ENCODE measurements around the gene SLC22A12. TPM values are rescaled to one million over a fixed set of nuclear protein-coding genes. Genes with fewer than 3 reads are reported as not detected.

SLC22A12 gene
- total RNA-seq, 4 donors from 2014 or later: not detected

- WGBS, 2 donors: no CpG with 5 or more reads among the region's 5 CpGs
- Histone ChIP-seq H3K9me3 (no peaks in the 10 kb centered on the region), H3K4me3 (no peak overlapping the region), H3K27ac (peak overlapping the region in 1 of 4 donors; percentile 55), H3K4me1 (peaks cover 0 to 18% (median 4%) of the 10 kb centered on the region in 3 donors), H3K27me3 (no peaks in the 10 kb centered on the region), H3K36me3 (no peaks in the 10 kb centered on the region)
- DNase-seq: no peak
- TF ChIP-seq POLR2A (IDR thresholded peaks at IDR 0.05): no peak
- TF ChIP-seq, protein P1, sequence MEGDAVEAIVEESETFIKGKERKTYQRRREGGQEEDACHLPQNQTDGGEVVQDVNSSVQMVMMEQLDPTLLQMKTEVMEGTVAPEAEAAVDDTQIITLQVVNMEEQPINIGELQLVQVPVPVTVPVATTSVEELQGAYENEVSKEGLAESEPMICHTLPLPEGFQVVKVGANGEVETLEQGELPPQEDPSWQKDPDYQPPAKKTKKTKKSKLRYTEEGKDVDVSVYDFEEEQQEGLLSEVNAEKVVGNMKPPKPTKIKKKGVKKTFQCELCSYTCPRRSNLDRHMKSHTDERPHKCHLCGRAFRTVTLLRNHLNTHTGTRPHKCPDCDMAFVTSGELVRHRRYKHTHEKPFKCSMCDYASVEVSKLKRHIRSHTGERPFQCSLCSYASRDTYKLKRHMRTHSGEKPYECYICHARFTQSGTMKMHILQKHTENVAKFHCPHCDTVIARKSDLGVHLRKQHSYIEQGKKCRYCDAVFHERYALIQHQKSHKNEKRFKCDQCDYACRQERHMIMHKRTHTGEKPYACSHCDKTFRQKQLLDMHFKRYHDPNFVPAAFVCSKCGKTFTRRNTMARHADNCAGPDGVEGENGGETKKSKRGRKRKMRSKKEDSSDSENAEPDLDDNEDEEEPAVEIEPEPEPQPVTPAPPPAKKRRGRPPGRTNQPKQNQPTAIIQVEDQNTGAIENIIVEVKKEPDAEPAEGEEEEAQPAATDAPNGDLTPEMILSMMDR (IDR thresholded peaks at IDR 0.05): no peak
- intact Hi-C loops (cut with DNase I): no loop called here
Measured at GRCh38 chr11:64619811-64620380, 28.9 kb downstream of the SLC22A12 start.

DNA sequence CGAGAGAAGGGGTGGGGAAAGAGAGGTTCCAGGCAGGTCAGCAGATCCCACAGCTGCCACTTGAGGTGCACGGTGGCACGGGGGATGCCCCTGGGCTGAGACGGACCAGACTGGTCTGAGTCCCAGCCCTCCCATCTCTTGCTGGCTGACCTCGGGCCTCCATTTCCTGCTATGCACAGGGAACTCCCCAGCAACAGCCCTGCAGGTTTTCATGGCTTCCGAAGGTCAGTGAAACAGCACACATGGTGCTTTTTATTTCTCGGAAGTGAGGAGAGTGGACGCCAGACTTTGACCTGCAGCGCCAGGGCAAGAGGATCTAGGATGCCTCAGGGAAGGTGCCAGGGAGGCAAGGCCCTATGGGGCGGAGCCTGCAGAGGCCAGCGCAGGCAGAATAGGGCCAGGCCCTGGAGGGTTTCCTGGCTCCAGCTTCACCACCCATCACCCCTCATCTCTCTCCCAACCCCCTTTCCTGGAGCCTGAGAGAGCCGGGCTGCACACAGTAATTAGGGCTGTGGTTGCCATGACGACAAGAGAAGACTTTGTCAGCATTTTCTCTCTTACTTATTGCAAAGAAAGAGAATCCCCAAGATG is 29.5 kb downstream of the SLC22A12 start:
- no peak for TF ChIP-seq POLR2A (IDR thresholded peaks at IDR 0.05)
- TF ChIP-seq, protein P1 (IDR thresholded peaks at IDR 0.05): no peak
- no peak for DNase-seq
- 30 to 70% methylated on average over 2 to 3 of the region's 13 CpGs for WGBS, 2 donors
- H3K4me3 ChIP-seq: no peak overlapping the region
- H3K27ac ChIP-seq: peak overlapping the region in 1 of 4 donors; percentile 55
- intact Hi-C loops (cut with DNase I): no loop called here
- no peaks in the 10 kb centered on the region for H3K27me3 ChIP-seq
- peaks cover 0 to 18% (median 4%) of the 10 kb centered on the region in 3 donors for H3K4me1 ChIP-seq
- no peaks in the 10 kb centered on the region for H3K36me3 ChIP-seq
- no peaks in the 10 kb centered on the region for H3K9me3 ChIP-seq

DNA sequence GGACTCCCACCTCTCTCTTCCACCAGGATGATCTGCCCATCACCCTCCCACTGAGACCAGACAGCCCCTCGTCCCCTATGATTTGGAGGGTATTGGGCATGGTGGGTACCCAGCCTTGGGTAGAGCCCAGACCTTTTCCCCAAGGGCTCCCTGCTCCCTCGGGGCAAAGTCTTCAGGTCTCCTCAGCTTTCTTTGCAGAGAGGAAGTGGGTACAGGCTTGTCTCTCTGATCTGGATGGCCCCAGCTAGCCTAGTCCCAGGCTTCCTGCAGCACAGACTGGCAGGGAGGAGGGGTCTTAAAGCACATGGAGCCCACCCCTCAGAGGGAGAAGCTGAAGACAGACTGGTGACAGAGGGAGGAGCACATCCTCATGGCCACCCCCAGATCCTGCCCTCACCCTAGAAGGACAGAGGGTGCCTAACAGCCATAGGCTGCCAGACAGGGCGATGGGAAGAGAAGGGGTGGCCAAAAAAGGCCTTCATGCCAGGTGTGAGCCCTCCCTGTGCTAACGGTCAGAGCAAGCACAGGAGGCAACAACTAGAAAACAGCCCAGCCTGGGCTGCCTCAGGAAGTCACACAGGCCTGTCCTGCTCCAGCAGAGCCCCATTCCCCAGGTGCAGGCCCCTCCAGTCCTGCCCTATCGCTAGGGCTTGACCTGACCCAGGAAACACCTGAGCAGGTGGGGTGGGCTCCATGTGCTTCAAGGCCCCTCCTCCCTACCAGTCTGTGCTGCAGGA is 30.4 kb downstream of the SLC22A12 start:
- Histone ChIP-seq H3K36me3 (no peaks in the 10 kb centered on the region), H3K4me3 (no peak overlapping the region), H3K4me1 (peaks cover 0 to 18% (median 4%) of the 10 kb centered on the region in 3 donors), H3K9me3 (no peaks in the 10 kb centered on the region), H3K27ac (no peak overlapping the region), H3K27me3 (no peaks in the 10 kb centered on the region)
- intact Hi-C loops (cut with DNase I): no loop called here
- TF ChIP-seq, protein P1 (IDR thresholded peaks at IDR 0.05): no peak
- no peak for TF ChIP-seq POLR2A (IDR thresholded peaks at IDR 0.05)
- WGBS, 2 donors: 51% methylated on average over 2 of the region's 5 CpGs; no CpG with 5 or more reads in 1 of the 2 donors
- no peak for DNase-seq

- H3K9me3 ChIP-seq: no peaks in the 10 kb centered on the region
- WGBS, 2 donors: 88 to 90% methylated on average over 2 to 5 of the region's 19 CpGs
- no peaks in the 10 kb centered on the region for H3K36me3 ChIP-seq
- intact Hi-C loops (cut with DNase I): no loop called here
- peaks cover 0 to 18% (median 4%) of the 10 kb centered on the region in 3 donors for H3K4me1 ChIP-seq
- no peaks in the 10 kb centered on the region for H3K27me3 ChIP-seq
- TF ChIP-seq, protein P1 (IDR thresholded peaks at IDR 0.05): no peak
- no peak for TF ChIP-seq POLR2A (IDR thresholded peaks at IDR 0.05)
- H3K4me3 ChIP-seq: no peak overlapping the region
- no peak overlapping the region for H3K27ac ChIP-seq
- no peak for DNase-seq
Measured at GRCh38 chr11:64622681-64623080, 31.7 kb downstream of the SLC22A12 start.

- Histone ChIP-seq H3K4me1 (peaks cover 0 to 17% (median 4%) of the 10 kb centered on the region in 3 donors), H3K27me3 (peaks cover 0 to 5% (median 0%) of the 10 kb centered on the region in 4 donors), H3K9me3 (no peaks in the 10 kb centered on the region), H3K27ac (no peak overlapping the region), H3K4me3 (no peak overlapping the region), H3K36me3 (no peaks in the 10 kb centered on the region)
- 69 to 71% methylated on average over 4 of the region's 4 CpGs for WGBS, 2 donors
- intact Hi-C loops (cut with DNase I): no loop called here
- DNase-seq: no peak
- TF ChIP-seq, protein P1 (IDR thresholded peaks at IDR 0.05): no peak
- no peak for TF ChIP-seq POLR2A (IDR thresholded peaks at IDR 0.05)
Measured at GRCh38 chr11:64624883-64625481, 34.0 kb downstream of the SLC22A12 start.
